NT2/D1 (cell line): ENCODE measurements around the gene TBK1.

Source experiments
- SUZ12 ChIP-seq: IDR thresholded peaks from 2 replicates; pipeline ENCODE4 v1.6.1; 2011; ENCODE audit not compliant: insufficient read length, insufficient read depth; ENCODE audit errors: extremely low read depth
- YY1 ChIP-seq: IDR thresholded peaks from 2 replicates; pipeline ENCODE4 v1.6.1; 2011; ENCODE audit not compliant: insufficient read length, insufficient read depth
- ZNF274 ChIP-seq: IDR thresholded peaks from 2 replicates; pipeline ENCODE4 v1.6.1; 2011; ENCODE audit warnings: mild to moderate bottlenecking, low read depth, low read length

- no peak for TF ChIP-seq YY1
- no peak for TF ChIP-seq ZNF274
- no peak for TF ChIP-seq SUZ12
Observed at GRCh38 chr12:64427988-64428387, 23.9 kb upstream of the TBK1 start.
